Activated CD8-positive, alpha-beta memory T cell treated with anti-CD3 and anti-CD28 coated beads, Interleukin-2, amount 50 U/mL, for 24 hours (primary cell): ENCODE results near the gene SLC36A3.
"Not testable (repeated sequence)": the region's sequence is repeated elsewhere in the genome, so short reads cannot be mapped to it uniquely, and the experiment has no call there.

Source experiments
- DNase-seq: peaks from one replicate; pipeline ENCODE4 v3.0.0-alpha.2; 2020; ENCODE audit errors: extremely low read depth

The SLC36A3 gene

DNA sequence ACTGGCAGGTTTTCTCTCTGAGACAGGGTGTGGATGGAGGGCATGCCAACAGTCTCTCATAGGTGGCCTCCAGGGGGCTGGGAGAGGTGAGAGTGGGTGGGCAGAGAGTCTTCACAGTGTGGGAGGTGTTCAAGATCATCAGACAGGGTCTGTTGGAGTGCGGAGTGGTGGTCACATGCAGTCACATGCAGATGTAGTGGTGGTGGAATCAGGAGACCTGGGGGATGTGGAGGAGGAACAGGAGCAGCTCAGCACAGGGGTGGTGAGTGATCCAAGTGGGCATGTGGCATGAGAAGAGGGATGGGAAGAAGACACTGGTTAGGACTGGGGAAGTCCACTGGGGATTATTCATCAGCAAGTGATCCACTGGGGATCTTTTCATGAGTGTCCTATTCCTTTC lies 44.8 kb downstream of the SLC36A3 start:
- no peak for DNase-seq

DNA sequence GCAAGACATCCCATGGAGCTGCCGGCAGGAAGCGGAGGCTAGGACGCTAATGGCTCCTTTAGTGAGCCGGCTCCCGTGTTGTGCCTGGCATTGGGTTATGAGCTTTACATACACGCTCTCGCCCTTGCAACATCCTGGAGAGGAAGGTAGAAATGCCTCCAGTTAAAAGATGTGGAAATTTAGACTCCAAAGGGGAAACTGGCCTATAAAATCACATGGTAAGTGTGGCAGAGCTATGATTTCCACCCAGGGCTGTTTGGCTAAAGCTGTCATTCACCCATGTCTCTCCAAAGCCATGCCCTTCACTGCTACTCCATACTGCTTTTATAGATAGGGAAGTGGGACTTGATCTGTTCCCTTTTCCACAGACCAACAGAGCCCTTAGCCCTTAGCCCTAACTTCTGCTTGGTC lies 45.4 kb downstream of the SLC36A3 start:
- no peak for DNase-seq

DNA sequence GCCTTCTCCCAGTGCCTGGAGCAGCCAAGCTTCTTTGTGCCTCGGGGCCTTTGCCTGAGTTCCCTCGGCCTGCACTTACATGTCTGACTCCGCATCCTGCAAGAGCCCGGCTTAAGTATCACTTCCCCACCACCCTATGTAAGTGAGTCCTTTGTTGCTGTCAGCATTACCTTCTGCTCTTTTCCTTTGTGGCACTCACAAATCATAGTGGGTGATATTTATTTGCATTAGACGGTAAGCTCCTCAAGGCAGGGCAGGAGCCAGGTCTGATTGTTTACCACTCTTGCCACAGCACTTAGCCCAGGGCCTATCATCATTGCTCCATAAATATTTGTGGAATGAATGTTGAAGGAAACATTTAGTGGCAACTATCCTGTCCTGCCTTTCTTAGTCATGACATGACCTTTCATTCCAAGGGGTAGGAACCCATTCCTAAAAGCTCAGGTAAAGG lies 45.8 kb downstream of the SLC36A3 start:
- DNase-seq, result no peak

DNA sequence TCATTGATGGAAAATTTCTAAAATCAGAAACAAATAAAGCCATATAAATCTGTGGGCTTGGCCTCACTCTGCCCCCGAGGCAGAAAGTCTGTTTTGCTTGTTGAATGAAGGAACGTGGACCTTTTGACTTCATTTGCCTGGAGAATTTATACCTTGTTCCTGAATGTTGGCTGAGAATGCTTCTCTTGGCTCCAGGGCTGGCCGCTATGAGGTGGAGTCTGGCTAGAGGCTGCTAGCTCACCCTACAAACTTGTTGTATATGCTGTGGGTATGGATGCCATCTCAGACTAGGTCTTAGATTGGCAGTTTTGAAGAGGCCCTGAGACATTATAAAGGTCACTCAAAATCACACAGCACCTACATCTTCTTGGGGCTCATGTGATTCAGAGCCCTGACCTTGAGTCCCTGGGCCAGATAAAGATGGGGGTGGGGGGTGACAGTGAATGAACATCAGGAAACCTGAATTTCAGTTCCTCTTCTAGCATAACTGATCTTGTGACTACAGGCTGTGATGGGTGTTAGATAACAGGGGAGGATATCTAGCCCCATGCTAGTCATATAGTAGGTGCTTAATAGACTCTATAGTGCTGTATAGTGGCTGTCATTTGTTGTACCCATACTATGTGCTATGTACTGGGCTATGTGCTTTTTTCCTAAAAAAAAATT lies 47.8 kb downstream of the SLC36A3 start:
- no peak for DNase-seq

DNA sequence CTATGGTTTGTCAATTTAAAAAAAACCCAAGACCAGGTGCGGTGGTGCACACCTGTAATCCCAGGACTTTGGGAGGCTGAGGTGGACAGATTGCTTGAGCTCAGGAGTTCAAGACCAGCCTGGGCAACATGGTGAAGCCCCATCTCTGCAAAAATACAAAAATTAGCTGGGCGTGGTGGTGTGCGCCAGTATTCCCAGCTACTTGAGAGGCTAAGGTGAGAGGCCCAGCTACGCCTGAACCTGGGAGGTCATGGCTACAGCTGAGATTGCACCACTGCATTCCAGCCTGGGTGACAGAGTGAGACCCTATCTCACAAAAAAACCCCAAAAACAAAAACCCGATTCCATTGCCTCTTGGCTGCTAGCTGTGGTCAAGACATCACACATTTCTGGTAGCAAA lies 48.6 kb downstream of the SLC36A3 start:
- not testable (repeated sequence) for DNase-seq

DNA sequence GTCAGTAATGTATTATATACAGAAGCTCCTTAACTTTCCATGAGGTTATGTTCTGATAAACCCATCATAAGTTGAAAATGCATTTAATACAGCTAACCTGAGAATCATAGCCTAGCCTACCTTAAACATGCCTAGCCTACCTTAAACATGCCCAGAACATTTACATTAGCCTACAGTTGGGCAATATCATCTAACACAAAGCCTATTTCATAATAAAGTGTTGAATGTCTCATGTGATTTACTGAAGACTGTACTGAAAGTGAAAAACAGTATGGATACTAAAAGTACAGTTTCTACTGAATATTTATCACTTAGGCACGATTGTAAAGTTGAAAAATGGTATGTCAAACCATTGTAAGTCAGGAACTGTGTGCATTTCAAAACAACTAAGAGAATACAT lies 49.0 kb downstream of the SLC36A3 start:
- DNase-seq, result no peak

DNA sequence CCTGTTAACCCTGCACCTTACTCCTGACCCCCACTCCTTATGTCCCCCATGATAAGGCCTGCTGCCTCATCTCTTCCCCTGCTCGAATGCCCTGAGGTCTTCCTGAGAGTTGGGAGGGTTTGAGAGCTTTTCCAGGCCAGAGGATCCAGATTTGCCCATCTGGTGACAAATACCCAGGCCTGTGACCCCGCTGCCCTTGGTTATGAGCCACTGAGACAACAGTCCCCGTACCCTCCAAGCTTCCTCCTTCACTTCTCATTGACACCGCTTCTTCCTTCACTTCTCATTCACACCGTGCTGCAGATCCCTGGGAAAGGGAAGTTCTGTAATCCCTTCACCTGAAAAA lies 50.0 kb downstream of the SLC36A3 start:
- no peak for DNase-seq

DNA sequence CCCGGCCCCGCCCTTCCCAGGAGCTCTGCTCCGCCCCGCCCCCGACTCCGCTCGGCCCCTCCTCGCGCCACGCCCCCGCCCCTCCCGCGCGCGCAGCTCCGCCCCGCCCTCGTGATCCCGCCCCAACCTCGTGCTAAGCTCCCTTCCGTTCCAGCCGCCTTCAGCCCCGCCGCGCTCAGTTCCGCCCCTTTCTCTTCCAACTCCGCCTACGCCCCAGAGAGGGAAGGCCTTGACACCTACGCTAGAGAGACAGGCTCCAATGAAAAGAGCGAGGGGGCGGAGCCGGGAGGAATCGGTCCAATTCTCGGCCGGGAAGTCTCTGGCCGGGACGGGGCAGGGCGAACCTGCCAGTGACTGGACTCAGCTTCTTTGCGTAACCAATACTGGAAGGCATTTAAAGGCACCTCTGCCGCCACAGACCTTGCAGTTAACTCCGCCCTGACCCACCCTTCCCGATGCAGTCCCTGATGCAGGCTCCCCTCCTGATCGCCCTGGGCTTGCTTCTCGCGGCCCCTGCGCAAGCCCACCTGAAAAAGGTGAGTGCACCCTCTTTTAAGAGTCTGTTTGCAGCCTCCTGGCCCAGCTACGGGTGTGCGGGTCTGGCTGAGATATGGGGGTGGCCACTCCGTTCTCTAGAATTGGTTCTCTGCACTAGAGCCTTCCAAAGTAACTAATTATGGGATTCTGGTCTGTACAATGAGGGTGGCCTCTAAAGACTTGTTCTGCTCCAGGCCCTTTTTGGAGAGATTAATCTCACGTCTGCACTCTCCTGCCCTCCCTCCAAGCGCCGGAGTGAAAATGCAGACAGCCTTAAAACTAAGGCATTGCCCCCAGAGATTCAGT lies 50.6 kb downstream of the SLC36A3 start, which contains the start of gene GM2A:
Gene GM2A (plus strand): TSS at position 424 of the 843 bp plus-strand sequence. CDS start 32 bp downstream, at position 456.
- peak; percentile 98 for DNase-seq

DNA sequence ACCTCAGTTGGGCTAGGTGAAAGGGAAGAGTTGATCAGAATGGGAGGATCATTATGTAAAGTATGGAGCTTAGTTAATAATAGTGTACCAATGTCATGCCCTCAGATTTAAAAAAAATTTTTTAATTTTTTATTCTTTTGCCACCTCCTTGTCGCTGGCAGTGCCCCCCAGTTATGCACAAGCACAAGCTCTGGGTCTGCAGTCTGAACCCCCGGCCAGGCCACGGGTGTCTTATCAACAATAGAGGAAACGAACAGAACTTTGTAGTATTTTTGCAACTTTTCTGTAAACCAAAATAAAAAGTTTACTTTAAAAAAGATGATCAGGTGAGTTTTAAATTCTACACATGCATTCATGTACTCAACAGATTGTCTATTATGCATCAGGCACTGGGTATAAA lies 51.9 kb downstream of the SLC36A3 start:
- DNase-seq, result no peak

DNA sequence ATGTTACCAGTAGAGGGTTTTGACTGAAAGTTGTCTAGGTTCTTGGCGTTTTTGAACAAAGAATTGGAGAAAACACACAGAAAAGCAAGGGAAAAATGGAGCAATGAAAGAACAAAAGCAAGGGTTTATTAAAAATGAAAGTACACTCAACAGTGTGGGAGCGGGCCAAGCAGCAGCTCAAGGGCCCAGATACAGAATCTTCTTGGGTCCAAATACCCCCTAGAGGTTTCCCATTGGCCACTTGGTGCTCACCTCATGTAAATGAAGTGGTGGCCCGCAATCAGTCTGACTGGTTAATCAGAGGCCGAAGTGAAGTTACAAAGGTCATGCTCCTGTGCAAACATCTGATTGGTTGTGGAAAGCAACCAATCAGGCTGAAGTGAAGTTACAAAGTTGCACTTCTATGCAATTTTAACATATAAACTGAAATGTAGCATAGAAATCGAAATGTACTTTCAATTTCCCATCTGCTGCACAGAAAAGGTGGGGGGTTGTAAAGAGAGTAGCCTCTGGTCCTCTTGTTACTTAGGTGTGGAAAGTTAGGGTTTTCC lies 52.5 kb downstream of the SLC36A3 start:
- DNase-seq, result no peak

DNA sequence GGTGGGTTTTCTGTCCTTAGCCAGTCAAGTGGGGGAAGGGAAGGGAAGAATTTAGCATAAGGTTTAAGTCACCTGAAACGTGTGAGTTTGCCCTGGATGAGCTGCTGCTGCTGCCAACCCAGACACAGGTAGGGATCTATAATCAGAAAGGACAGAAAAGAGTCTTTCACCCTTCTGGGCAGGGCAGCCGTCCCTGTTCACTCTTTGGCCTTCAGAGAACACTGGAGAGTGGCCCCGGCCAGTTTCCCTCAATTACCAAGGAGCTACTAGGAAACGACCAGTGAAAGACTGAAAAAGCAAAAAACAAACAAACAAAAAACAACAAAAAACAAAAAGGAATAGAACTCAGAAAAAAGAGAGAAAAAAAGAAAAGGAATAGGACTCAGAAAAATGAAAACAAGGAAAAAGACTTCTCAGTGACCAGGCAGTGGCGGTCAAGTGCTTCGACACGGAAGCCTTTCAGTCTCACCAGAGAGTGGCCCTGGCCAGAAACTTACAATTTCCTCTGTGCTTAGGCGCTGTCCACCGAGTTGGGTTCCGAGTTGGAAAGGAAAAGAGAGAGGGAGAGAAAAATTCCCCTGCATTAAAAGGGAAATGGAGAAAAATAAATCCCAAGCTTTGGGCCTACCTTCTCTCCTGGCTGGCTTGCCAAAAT lies 53.1 kb downstream of the SLC36A3 start:
- DNase-seq, result no peak

DNA sequence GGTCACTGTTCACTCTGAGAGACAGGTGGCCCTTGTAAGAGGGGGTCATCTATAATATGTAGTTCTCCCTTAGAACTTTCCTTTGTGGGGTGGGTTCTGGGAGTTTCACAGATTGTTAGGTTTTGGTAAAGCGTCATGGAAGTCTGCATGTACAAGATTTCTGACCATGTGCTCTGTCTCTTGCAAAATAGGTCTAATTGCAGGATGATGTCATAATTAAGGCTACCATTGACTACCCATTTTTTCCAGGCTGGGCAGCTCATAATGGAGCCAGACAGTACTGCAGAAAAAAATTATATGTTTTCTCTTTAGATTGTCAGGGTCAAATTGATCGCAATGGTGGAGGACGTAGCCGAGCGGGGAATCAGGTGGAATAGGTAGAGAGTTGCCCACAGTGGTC lies 54.3 kb downstream of the SLC36A3 start:
- no peak for DNase-seq

DNA sequence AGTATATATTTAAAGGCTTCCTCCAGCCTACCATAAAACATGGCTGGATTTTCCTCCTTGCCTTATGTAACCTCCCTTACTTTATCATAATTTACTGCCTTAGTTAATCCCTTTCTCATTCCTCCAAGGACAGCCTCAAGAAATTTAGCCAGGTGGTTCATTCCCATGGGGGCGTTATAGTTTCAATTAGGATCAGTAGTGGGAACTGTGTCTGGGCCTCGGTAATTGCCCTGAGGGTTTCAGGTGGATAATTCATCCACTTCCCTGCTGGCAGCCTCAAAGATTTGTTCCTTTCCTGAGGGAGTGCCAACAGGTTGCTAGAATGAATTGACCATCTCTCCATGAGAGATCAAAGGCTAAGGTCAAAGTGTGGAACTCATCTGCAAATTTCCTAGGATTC lies 54.9 kb downstream of the SLC36A3 start:
- no peak for DNase-seq

DNA sequence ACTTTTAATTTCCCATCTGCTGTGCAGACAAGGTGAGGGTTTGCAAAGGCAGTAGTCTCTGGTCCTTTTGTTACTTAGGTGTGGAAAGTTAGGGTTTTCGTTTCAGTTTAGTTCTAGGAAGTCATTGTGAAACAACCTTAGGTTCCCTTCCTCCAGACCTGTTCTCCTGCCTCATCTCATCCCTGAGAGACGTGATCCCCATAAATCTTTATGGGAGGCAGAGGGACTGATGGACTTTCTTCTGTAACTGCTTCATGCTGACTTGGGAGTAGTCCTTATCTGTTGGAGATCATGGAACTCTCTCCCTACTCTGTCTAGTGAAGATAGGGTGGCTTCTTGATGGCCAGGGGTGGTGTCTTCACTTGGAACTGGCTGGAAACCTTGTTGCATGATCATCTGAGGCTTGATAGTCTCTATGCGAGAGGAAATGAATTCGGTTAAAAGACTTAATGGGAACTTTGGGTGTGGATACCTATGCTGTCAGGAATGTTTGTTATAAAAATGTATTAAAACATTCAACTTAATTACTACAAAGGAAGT lies 57.8 kb downstream of the SLC36A3 start:
- DNase-seq, result no peak

DNA sequence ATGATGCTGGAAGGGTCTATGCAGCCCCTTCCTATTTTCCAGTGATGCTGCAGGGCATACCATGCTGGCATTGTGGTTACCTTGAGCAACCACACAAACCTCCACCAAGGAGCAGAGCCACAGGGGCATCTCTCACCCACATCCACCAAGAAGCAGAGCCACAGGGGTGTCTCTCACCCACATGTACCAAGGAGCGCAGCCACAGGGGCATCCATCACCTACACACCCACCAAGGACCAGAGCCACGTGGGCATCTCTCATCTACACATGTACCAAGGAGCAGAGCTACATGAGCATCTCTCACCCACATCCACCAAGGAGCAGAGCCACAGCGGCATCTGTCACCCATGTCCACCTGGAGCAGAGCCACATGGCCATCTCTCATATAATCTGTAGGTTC lies 59.4 kb downstream of the SLC36A3 start:
- no peak for DNase-seq

DNA sequence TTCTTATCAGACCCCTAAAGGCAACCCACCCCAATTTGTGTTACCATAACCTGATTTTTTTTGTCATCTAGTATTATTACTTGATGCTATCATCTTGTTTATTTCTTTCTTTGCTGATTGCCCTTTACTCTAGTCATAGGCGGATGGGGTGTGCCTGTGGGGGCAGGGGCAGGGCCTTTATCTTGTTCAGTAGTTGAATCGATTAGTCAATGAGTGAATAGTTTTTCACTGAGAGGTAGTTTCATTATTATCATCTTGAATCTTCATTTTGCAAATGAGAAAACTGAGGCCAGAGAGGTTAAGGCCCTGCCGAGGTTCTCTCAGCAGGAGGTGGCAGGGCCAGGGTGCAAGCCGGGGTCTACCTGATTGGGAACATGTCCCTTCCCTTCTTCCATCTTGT lies 60.0 kb downstream of the SLC36A3 start:
- no peak for DNase-seq

DNA sequence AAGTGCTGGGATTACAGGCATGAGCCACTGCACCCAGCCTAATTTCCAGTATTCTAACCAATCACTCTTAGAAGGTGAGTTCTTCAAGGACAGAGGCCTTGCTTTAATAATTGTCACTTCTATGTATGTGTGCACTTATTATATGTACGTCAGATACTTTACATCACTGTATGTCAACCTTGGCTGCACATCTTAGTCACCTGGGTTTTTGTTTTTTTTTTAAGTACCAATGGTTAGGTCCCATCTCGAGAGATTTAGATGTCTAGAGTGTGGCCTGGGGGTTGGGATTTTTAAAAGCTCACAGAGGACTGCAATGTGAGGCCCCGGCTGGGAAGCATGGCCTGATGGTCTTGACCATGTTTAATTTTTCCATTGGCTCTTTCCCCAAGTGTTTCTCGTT lies 60.4 kb downstream of the SLC36A3 start:
- DNase-seq, result no peak

DNA sequence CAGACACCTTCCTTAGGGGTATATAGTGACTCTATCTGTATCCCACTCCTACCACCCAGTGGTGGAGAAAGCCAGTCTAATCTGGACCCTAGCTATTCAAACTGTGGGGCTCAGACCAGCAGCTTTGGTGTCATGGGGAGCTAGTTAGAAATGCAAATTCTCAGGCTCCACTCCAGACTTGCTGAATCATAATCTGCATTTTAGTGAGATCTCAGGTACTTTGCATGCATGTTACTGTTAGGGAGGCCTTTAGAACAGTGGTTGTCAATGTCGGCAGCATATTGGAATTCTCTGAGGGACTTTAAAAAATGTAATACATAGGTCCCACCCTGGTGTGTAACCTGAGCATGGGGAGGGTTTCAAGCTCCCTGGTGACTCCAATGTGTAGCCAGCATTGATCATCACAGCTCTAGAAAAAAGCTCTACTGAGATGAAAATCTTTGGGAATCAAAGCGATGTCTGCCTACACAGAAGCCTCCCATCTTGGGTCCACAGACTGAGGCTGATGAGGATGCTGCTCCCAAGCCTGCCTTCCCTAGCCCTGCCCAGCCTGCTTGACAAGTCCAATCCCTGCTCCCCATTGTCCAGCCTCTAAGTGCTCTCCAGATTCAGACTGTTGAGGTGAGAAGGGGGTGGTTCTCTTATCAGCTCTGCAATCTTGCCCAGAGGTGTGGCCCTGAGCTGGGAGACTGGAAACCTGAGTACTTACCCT lies 62.5 kb downstream of the SLC36A3 start:
- no peak for DNase-seq

DNA sequence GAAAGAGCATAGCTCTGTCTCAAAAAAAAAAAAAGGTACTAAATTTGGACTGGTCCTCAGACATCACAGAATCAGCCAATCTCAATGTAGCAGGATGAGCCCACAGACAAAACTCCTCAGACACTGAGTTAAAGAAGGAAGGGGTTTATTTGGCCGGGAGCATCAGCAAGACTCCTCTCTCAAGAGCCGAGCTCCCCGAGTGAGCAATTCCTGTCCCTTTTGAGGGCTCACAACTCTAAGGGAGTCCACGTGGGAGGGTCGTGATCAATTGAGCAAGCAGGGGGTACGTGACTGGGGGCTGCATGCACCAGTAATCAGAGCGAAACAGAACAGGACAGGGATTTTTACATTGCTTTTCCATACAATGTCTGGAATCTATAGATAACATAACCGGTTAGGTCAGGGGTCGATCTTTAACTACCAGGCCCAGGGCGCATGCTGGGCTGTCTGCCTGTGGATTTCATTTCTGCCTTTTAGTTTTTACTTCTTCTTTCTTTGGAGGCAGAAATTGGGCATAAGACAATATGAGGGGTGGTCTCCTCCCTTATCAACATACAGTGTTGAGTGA lies 63.2 kb downstream of the SLC36A3 start:
- DNase-seq, result not testable (repeated sequence)

DNA sequence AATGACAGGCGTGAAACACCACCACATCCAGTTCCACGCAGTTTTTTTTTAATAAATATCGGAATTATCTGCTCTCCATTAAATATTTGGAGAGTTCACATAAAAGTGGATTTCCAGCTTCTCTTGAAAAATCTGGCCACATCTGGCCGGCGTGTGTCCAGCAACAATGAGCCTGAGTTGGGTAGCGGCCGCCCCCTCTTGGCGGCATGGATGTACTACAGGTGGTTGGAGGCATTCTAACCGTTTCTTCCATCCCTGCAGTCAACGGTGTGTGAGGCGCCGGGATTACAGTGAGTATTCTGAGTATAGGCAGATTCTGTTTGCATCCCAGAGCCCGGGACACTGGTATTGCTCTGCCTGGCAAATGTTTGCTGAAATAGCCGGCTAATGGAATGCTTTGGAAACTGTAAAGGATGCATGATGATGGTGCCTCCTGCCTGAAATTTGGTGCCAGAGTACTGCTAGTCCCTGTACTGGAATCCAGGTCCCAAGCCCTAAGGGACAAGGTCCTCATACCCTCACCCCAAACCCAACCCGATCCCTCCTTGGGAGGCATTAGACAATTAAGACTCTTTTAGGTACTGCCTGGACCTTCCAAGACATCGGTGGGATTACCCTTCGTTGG lies 64.2 kb downstream of the SLC36A3 start:
- no peak for DNase-seq

DNA sequence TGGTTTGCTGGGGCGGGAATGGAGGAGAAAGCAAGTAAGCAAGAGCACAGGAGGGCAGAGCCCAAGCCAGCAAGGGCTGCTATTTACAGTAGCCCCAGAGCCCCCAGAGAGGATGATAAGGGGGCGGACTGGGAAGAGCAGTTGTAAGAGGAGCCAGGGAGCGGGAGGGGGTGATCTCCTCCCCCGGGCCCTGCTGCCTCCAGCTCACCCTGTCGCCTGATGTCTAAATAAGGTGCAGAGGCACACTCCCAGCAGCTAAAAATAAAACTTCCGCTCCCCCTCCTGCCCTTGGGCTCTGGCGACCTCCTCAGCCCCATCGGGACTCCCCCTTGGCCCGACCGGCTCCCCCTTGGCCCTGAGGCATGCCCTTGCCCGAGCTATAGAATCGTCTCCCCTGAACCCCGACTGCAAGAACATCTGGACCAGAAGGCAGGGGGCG lies 65.2 kb downstream of the SLC36A3 start:
- DNase-seq, result no peak
